Panc1 (cell line): ENCODE measurements around the gene SFTPB. TPM values are rescaled to one million over a fixed set of nuclear protein-coding genes. Genes with fewer than 3 reads are reported as not detected.

ENCODE experiments used
- ATAC-seq: fragments of 200-7000 bp; cut with Tn5 transposase; 2 replicates; pipeline ENCODE4 v1.9.1; 2020; ENCODE audit warnings: mild to moderate bottlenecking, moderate library complexity
- BruUV-seq: library from RNA; stranded (reverse); fragments of 400-500 nt; replicated peaks from 2 replicates; lab custom pipeline; 2021; lab: Mats Ljungman, UMichigan
- CTCF ChIA-PET: fragments of 300-600 bp; sonication (Branson Sonifier 250); formaldehyde crosslinking; loops from one replicate; lab custom pipeline; 2022; ENCODE audit warnings: antibody characterized with exemption; lab: Charles Lee
- POLR2A ChIA-PET: fragments of 300-600 bp; sonication (Branson Sonifier 250); formaldehyde crosslinking; loops from one replicate; lab custom pipeline; 2022; ENCODE audit warnings: antibody characterized with exemption; lab: Charles Lee
- DNase-seq: peaks from one replicate; pipeline ENCODE4 v3.0.0-alpha.2; 2010; ENCODE audit warnings: low read depth, low spot score
- H3K27ac ChIP-seq: 2 replicates; pipeline ENCODE4 v1.5.1; 2011; ENCODE audit warnings: mild to moderate bottlenecking, low read length, inconsistent platforms
- H3K27me3 ChIP-seq: fragments of 200-500 bp; sonication (Bioruptor generic); 2 replicates; pipeline ENCODE4 v1.6.0; 2014; ENCODE audit warnings: low read length, inconsistent platforms; ENCODE audit not compliant: control insufficient read depth, insufficient read depth
- H3K36me3 ChIP-seq: fragments of 200-500 bp; sonication (Bioruptor generic); 2 replicates; pipeline ENCODE4 v1.5.1; 2014; ENCODE audit warnings: inconsistent platforms, mild to moderate bottlenecking, low read length, moderate library complexity; ENCODE audit not compliant: control insufficient read depth, insufficient read depth
- H3K4me1 ChIP-seq: 2 replicates; pipeline ENCODE4 v1.5.1; 2011; ENCODE audit warnings: inconsistent platforms, mild to moderate bottlenecking, low read length, moderate library complexity; ENCODE audit not compliant: control insufficient read depth, insufficient read depth
- H3K4me3 ChIP-seq, 2 experiments: 2 replicates each; pipeline ENCODE4 v1.5.1; 2011 to 2012; ENCODE audit warnings: low read depth in 2 of 2, low read length in 2 of 2, mild to moderate bottlenecking in 2 of 2, inconsistent platforms in 1 of 2, moderate library complexity in 1 of 2
- H3K9me3 ChIP-seq: fragments of 200-500 bp; sonication (Bioruptor generic); 2 replicates; pipeline ENCODE4 v1.5.1; 2014; ENCODE audit warnings: low read depth, mild to moderate bottlenecking, inconsistent platforms, low read length, moderate library complexity; ENCODE audit not compliant: control insufficient read depth, insufficient read depth
- POLR2AphosphoS5 ChIP-seq: IDR thresholded peaks from 2 replicates; pipeline ENCODE4 v1.6.1; 2012; ENCODE audit warnings: mild to moderate bottlenecking, low read depth, low read length, moderate library complexity
- SIN3A ChIP-seq: IDR thresholded peaks from 2 replicates; pipeline ENCODE4 v1.6.1; 2012; ENCODE audit warnings: low read depth, mild to moderate bottlenecking, low read length, moderate library complexity, borderline replicate concordance; ENCODE audit not compliant: insufficient read depth
- TCF7L2 ChIP-seq: IDR thresholded peaks from 2 replicates; pipeline ENCODE4 v1.6.1; 2011; ENCODE audit warnings: mild to moderate bottlenecking, low read depth, low read length, inconsistent platforms
- in situ Hi-C: cut with HindIII; loops from 2 replicates; pipeline ENCODE4 v1.10.0; 2016; ENCODE audit warnings: low sequenced_read_pairs, low pct_unique_long_range_greater_than_20kb
- intact Hi-C: fragments of 100-400 bp; cut with micrococcal nuclease; formaldehyde crosslinking; loops from one replicate; pipeline ENCODE4 v1.10.0; 2022; ENCODE audit not compliant: unreplicated experiment
- total RNA-seq: library from RNA; stranded (reverse); gene quantifications from one replicate; pipeline ENCODE4 v1.2.1, GENCODE V29; 2021; ENCODE audit not compliant: unreplicated experiment
- TF ChIP-seq, protein P1 (sequence below): fragments of 450-650 bp; IDR thresholded peaks from 2 replicates; pipeline ENCODE4 v1.5.1; 2017; ENCODE audit warnings: mild to moderate bottlenecking
- TF ChIP-seq, protein P2 (sequence below), 2 experiments: IDR thresholded peaks; 2 replicates each; pipeline ENCODE4 v1.6.1; 2011 to 2012; ENCODE audit warnings: low read depth in 2 of 2, control low read depth in 1 of 2, low read length in 1 of 2, mild to moderate bottlenecking in 1 of 2, moderate library complexity in 1 of 2; ENCODE audit not compliant: insufficient read depth in 1 of 2

SFTPB gene
- total RNA-seq, 1 experiment from 2014 or later, result 5.6 TPM

DNA sequence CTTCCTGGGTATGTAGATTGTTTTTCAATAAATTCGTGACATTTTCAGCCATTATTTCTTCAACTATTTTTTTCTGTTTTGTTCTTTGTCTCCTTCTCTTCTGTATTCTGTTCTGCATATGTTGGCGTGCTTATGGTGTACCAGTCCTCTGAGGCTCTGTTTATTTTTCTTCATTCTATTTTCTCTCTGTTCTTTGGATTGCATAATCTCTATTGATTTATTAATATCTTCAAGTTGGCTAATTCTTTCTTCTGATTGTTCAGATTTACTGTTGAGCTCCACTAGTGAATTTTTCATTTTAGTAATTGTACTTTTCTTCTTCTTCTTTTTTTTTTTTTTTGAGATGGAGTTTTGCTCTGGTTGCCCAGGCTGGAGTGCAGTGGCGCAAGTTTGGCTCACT lies 36.0 kb upstream of the SFTPB start:
- TF ChIP-seq, protein P1, sequence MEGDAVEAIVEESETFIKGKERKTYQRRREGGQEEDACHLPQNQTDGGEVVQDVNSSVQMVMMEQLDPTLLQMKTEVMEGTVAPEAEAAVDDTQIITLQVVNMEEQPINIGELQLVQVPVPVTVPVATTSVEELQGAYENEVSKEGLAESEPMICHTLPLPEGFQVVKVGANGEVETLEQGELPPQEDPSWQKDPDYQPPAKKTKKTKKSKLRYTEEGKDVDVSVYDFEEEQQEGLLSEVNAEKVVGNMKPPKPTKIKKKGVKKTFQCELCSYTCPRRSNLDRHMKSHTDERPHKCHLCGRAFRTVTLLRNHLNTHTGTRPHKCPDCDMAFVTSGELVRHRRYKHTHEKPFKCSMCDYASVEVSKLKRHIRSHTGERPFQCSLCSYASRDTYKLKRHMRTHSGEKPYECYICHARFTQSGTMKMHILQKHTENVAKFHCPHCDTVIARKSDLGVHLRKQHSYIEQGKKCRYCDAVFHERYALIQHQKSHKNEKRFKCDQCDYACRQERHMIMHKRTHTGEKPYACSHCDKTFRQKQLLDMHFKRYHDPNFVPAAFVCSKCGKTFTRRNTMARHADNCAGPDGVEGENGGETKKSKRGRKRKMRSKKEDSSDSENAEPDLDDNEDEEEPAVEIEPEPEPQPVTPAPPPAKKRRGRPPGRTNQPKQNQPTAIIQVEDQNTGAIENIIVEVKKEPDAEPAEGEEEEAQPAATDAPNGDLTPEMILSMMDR, result no peak
- TF ChIP-seq TCF7L2 (no peak), POLR2AphosphoS5 (no peak), SIN3A (no peak)
- TF ChIP-seq, protein P2, sequence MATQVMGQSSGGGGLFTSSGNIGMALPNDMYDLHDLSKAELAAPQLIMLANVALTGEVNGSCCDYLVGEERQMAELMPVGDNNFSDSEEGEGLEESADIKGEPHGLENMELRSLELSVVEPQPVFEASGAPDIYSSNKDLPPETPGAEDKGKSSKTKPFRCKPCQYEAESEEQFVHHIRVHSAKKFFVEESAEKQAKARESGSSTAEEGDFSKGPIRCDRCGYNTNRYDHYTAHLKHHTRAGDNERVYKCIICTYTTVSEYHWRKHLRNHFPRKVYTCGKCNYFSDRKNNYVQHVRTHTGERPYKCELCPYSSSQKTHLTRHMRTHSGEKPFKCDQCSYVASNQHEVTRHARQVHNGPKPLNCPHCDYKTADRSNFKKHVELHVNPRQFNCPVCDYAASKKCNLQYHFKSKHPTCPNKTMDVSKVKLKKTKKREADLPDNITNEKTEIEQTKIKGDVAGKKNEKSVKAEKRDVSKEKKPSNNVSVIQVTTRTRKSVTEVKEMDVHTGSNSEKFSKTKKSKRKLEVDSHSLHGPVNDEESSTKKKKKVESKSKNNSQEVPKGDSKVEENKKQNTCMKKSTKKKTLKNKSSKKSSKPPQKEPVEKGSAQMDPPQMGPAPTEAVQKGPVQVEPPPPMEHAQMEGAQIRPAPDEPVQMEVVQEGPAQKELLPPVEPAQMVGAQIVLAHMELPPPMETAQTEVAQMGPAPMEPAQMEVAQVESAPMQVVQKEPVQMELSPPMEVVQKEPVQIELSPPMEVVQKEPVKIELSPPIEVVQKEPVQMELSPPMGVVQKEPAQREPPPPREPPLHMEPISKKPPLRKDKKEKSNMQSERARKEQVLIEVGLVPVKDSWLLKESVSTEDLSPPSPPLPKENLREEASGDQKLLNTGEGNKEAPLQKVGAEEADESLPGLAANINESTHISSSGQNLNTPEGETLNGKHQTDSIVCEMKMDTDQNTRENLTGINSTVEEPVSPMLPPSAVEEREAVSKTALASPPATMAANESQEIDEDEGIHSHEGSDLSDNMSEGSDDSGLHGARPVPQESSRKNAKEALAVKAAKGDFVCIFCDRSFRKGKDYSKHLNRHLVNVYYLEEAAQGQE (IDR thresholded peaks at IDR 0.05; ENCODE audit: insufficient read depth in 1 of 2, low read depth in 2 of 2, low read length in 1 of 2), result no peak
- Histone ChIP-seq H3K4me1 (peaks cover 14% of the 10 kb centered on the region; the same call in 1 of the 2 replicates), H3K4me3 (no peak overlapping the region), H3K27me3 (peaks cover 2% of the 10 kb centered on the region; the same call in 1 of the 2 replicates), H3K27ac (no peak overlapping the region), H3K9me3 (no peaks in the 10 kb centered on the region), H3K36me3 (no peaks in the 10 kb centered on the region)
- DNase-seq, result no peak
- intact Hi-C loops, result no loop called here
- no TSS peak for BruUV-seq
- in situ Hi-C loops, result no loop called here
- no peak for ATAC-seq
- ChIA-PET CTCF (interaction anchor here (0.6 to 0.8 kb wide), 4 partner anchors 14 to 98 kb away, joined by 3 to 6 read pairs (median 4); no protein-coding TSS in a partner anchor), POLR2A (interaction anchor here (0.5 kb wide), 1 partner anchor 89 kb away, joined by 3 read pairs; no protein-coding TSS in a partner anchor)

- H3K27ac ChIP-seq, result no peak overlapping the region
- CTCF ChIA-PET, result interaction anchor here (0.7 kb wide), 1 partner anchor 376 kb away, joined by 3 read pairs; the partner anchor contains the start of gene TGOLN2
Observed at GRCh38 chr2:85703329-85703728, 35.3 kb upstream of the SFTPB start.

More at GRCh38 chr2:85703329-85703728, 35.3 kb upstream of the SFTPB start:
- ATAC-seq (no peak), DNase-seq (no peak)
- H3K27me3 ChIP-seq, result peaks cover 2% of the 10 kb centered on the region; the same call in 1 of the 2 replicates
- no TSS peak for BruUV-seq
- H3K4me1 ChIP-seq, result peaks cover 14% of the 10 kb centered on the region; the same call in 1 of the 2 replicates
- intact Hi-C loops (no loop called here), in situ Hi-C loops (no loop called here)
- POLR2A ChIA-PET, result no interaction called here
- TF ChIP-seq SIN3A, result no peak
- TF ChIP-seq POLR2AphosphoS5, result no peak
- TF ChIP-seq TCF7L2, result no peak
- TF ChIP-seq, protein P2 (IDR thresholded peaks at IDR 0.05; ENCODE audit: insufficient read depth in 1 of 2, low read depth in 2 of 2, low read length in 1 of 2), result no peak
- TF ChIP-seq, protein P1, result no peak
- H3K36me3 ChIP-seq, result no peaks in the 10 kb centered on the region
- H3K4me3 ChIP-seq, result no peak overlapping the region
- no peaks in the 10 kb centered on the region for H3K9me3 ChIP-seq
